GM18907 (cell line): ENCODE results near the gene TCHP.

Experiments used
- ATAC-seq: cut with Tn5 transposase; IDR thresholded peaks from one replicate; pipeline ENCODE4 v1.9.1; 2021; ENCODE audit warnings: mild to moderate bottlenecking, moderate library complexity; ENCODE audit not compliant: unreplicated experiment

Gene TCHP

DNA sequence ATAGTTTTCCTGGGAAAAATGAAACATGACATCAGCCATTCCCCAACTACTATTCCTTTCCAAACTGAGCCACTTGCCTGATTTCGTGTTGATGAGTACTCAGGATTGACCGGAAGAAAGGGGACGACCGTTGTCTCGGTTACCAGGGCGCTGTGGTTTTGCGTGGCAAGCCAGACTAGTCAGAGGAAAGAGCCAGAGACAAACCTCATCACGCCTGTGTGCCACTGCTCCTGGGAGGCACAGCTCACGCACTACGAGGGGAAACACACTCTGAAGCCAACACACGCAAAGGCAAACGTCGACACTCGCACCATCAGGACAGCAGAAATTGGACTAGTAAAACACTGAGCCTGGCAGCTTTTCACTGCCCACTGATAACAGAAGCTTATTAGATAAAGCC is 61.1 kb downstream of the TCHP start:
- ATAC-seq: no peak

GRCh38 chr12:109961612-109962011 is 61.5 kb downstream of the TCHP start:
- no peak for ATAC-seq

DNA sequence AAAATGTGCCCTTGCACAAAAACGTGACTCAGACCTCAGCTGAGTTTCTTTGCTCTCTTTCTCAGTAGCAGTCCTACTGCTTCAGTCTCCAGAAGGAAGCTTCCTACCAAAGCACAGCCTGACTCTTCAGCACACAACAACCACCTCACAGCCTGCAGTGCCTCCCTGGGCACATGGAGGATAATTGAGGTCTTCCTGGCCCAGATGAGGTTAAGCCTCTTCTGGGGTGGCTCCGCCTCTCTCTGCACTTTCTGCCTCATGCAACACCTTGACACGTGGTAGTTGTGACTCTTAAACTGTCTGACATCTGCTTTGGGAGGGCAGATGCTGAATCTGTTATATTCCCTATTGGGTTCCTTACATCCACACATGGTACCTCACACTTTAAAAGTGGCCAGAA is 62.3 kb downstream of the TCHP start:
- ATAC-seq: no peak

DNA sequence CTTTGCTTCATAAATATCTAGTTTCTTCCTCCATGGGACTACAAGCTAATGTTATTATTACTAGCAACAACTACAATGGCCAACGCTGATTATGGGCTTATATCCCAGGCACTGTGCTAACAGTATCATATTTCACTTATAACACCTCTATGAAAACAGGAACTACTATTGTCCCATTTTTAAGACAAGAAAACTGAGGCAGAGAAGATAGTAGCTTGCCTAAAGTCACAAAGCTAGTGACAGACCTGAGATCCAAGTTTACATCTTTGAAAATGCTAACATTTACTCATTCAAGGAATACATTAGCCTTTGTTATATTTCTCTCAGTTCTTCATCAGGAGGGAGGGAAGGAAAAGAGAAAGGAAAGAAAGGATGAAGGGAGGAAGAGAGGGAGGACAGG is 63.3 kb downstream of the TCHP start:
- ATAC-seq: no peak

- ATAC-seq: no peak
Observed at GRCh38 chr12:109963743-109964429, 63.8 kb downstream of the TCHP start.

DNA sequence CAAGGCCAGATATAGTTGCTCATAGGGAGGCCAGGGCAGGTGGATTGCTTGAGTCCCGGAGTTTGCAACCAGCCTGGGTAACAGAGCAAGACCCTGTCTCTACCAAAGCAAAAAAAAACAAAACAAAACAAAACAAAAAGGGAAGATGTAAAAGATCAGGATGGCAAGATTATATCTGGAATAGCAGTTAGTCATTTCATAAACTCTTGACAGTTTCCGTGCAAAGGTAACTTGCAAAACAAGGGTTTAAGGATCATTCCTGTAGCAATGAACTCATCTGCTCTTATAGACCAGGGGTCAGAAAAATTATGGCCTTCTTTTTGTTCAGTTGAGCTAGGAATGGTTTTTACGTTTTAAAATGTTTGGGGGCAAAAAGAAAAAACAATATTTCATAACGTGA is 66.5 kb downstream of the TCHP start:
- no peak for ATAC-seq

- no peak for ATAC-seq
Observed at GRCh38 chr12:109967383-109968031, 67.4 kb downstream of the TCHP start.
